GM12874 (cell line): ENCODE data around the gene PUDP.

Source experiments
- TF ChIP-seq, protein P1 (sequence below): IDR thresholded peaks from 2 replicates; pipeline ENCODE4 v1.5.1; 2011; ENCODE audit warnings: low read depth, mild to moderate bottlenecking, control low read depth, low read length, moderate library complexity; ENCODE audit not compliant: insufficient read depth

Gene PUDP

GRCh38 chrX:7147978-7148854 is at the start of gene PUDP:
PUDP (minus strand) TSS chrX:7148153; CDS start chrX:7148113, 40 bp downstream.
- TF ChIP-seq, protein P1, sequence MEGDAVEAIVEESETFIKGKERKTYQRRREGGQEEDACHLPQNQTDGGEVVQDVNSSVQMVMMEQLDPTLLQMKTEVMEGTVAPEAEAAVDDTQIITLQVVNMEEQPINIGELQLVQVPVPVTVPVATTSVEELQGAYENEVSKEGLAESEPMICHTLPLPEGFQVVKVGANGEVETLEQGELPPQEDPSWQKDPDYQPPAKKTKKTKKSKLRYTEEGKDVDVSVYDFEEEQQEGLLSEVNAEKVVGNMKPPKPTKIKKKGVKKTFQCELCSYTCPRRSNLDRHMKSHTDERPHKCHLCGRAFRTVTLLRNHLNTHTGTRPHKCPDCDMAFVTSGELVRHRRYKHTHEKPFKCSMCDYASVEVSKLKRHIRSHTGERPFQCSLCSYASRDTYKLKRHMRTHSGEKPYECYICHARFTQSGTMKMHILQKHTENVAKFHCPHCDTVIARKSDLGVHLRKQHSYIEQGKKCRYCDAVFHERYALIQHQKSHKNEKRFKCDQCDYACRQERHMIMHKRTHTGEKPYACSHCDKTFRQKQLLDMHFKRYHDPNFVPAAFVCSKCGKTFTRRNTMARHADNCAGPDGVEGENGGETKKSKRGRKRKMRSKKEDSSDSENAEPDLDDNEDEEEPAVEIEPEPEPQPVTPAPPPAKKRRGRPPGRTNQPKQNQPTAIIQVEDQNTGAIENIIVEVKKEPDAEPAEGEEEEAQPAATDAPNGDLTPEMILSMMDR: no peak

GRCh38 chrX:7194606-7195005 is 46.7 kb upstream of the PUDP start:
- TF ChIP-seq, protein P1: no peak

- TF ChIP-seq, protein P1: no peak
These were observed 44.9 kb upstream of the PUDP start for GRCh38 chrX:7192871-7193270.

GRCh38 chrX:7191681-7192110 is 43.7 kb upstream of the PUDP start:
- TF ChIP-seq, protein P1: no peak

DNA sequence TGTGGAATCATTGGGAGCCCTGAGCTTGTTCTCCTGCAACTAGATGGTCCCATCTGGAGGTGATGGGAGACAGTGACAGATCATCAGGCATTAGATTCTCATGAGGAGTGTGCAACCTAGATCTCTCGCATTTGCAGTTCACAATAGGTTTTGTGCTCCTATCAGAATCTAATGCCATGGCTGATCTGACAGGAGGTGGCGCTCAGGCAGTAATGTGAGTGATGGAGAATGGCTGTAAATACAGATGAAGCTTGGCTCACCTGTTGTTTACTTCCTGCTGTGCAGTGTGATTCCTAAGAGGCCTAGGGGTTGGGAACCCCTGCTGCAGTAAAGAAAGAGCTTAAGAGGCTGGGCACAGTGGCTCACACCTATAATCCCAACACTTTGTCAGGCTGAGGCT is 42.2 kb upstream of the PUDP start:
- TF ChIP-seq, protein P1: no peak

- TF ChIP-seq, protein P1: no peak
These were observed 40.7 kb upstream of the PUDP start for GRCh38 chrX:7188672-7189071.

DNA sequence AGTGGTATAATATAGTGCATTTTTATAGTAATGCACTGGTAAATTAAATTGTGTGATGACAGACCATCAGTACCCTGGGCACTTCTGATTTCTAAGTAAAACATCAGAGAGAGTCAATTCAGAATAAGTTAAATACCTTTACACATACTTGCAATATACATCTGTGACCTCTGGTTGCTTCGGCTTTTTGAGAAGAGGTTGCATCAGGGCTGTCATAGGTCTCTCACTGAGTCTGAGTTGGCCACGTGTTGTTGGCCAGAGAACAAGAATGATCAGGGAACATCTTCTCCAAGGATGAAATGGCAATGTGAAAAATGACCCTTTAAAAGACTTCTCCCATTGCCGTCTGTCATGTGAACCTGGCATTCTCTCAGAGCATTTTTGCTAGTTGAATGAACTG is 36.9 kb upstream of the PUDP start:
- TF ChIP-seq, protein P1: no peak
